GM18858 (cell line): ENCODE results near the gene ZNRF2.
A peak's percentile ranks its signal among the peaks of the same experiment; 100 is the strongest.

ENCODE experiments used
- ATAC-seq: cut with Tn5 transposase; IDR thresholded peaks from one replicate; pipeline ENCODE4 v1.9.1; 2021; ENCODE audit not compliant: unreplicated experiment

The ZNRF2 gene

GRCh38 chr7:30321089-30321881, 36.9 kb downstream of the ZNRF2 start:
- no peak for ATAC-seq

DNA sequence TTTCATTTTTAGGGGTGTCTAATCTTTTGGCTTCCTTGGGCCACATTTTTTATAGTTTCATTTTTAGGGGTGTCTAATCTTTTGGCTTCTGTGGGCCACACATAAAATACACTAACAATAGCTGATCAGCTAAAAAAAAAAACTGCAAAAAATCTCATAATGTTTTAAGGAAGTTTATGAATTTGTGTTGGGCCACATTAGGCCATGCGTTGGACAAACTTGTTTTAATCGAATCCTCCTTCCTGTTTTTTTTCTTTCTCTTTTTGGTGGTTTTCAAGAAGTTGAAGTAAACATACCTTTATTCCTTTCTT, 37.4 kb downstream of the ZNRF2 start:
- no peak for ATAC-seq

DNA sequence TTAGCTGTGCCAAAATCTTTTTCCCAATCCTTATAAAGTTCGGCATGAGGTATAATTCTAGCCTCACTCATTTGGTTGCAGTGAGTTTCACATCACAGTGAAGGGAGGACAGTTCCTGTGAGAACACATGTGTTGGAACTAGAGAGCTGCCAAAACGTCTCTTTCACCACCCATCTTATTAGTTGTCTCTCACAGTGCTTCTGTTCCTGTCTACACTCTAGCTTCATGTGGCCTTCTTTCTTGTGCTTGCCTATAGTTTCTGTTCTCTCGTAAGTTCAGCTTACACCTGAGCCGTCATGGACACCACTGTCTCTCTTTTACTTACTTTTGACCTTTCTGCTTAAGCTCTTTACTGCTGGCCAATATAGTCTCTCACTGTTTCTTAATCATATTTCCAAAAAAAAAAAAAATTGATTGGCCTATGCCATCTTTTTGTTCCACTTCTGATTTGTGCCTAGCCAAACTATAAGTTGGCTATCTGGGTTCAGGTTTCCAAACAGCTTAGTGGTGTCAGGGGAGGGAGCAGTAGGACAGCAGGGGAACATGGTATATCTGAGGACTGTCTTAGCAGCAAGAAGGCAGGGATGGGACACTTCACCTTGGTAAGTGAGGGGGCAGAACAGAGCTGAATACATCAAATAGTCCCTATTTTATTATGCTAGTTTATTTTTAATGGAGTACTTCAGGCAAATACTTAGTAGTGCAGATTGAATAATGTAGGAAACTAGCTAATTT, 38.0 kb downstream of the ZNRF2 start:
- ATAC-seq = peak; percentile 58

DNA sequence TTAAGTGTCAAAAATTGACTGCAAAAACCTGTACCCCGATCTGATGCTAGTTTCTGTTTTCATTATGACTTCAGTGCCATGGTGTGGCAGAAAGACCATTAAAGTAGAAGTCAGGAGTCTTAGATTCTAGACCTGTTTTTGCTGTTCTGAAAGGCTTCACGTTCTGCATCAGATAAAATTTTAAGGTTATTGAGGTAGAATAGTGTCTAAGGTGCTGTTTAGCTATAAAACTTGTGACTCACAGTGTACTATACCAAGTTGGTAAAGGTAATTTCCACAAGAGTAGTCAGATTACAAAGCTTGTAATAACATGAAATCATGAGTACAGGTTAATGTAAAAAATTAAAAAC, 38.6 kb downstream of the ZNRF2 start:
- no peak for ATAC-seq

GRCh38 chr7:30327813-30328212, 43.4 kb downstream of the ZNRF2 start:
- no peak for ATAC-seq

GRCh38 chr7:30328381-30328780, 44.0 kb downstream of the ZNRF2 start:
- no peak for ATAC-seq

- ATAC-seq = no peak
Observed at GRCh38 chr7:30329716-30330115, 45.3 kb downstream of the ZNRF2 start.

DNA sequence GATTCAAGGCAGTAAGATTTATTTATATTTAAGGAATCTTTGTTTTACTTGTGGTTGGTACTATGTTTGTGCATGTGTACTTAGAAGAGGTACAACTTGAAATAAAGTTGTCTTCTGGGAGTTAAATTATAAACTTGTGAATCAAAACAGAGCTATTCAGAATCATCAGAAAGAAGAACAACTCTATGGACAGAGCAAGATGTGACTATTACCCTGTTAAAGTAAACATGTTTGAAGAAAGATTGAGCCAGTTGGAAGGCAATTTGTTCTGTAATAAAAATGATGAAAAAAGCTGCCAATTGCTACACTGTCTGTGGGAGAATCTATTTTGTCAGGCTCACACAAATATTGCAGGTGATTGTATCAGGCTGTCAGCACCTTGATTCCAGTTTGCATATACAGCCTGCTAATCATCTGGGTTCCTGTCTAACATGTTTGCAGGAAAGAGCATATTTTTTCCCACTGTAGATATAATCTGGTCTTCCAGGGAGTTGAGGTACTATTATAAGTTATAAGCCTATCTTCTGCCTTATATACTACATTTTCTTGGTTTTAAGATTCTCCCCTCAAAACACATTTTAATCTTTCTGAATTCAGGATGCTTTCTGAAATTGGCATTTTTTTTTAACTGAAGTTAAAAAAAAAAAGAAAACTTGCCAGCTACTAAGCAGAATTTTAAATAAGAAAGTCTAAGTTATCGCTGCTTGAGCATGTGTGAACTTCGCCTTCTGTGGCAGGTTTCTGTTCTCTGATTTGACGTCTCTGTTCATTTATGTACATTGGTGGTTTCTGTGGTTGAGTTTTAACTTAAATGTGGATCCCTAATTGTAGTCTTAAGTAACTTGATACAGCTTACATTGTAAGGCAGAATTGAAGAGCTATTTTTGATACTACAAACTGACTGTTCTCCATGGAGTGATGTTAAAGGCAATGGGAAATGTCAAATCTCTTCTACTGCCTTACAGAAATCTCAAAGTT, 46.0 kb downstream of the ZNRF2 start:
- peak; percentile 96 for ATAC-seq

DNA sequence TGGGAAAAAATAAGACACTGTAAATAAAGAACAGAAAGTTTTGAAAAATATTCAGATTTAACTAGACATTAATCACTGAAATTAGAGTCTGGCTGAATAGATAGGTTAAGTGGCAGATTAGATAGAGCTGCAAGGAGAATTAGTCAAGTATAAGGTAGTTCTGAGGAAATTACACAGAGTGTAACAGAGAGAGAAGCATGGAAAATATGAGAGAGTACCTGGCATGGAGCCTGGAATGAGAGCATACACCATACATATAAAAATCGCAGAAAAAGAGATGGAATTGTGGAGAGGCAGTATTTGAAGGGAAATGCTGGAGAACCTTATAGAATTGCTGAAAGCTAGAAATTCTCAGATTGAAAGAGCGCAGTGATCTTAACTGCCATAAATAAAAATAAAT, 46.9 kb downstream of the ZNRF2 start:
- no peak for ATAC-seq

DNA sequence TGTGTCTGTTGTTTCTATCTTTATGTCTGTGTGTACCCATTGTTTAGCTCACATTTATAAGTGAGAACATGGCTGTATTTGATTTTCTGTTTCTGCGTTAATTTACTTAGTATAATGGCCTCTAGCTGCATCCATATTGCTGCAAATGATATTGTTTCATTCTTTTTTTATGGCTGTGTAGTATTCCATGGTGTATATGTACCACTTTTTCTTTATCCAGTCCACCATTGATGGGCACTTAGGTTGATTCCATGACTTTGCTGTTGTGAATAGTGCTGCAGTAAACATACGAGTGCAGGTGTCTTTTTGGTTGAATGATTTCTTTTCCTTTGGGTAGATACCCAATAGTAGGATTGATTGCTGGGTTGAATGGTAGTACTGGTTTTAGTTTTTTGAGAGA, 48.2 kb downstream of the ZNRF2 start:
- no peak for ATAC-seq

DNA sequence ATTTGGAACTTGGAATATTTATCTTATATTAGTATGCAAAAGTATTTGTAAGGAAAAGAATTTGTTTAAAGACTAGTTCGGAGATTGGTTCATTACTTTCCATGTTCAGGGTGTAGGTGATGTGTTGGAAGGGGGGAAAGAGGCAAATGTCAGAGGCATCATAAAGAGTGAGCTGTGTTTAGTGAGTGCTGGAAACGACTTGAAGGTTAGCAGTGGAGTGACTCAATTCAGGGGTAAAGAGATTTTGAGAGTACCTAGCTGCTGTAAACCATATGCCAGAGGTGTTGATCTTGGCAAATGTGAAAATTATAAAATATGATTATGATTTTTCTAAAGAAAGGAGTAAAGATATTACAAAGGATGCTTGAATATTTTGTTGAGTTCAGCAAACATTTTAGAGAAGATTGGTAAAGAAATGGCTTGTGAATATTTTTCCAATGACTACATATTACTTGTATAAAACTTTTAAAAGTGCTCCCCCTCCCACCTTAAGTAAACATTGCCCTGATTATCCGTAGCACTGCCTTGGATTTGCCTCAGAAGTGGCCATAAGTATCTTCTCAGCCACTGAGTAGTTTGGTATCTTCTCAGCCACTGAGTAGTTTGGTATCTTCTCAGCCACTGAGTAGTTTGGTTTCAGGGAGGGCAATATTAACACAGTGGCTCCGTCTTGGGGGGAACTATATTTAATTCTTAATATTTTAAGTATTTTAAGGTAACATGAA, 51.5 kb downstream of the ZNRF2 start:
- no peak for ATAC-seq

DNA sequence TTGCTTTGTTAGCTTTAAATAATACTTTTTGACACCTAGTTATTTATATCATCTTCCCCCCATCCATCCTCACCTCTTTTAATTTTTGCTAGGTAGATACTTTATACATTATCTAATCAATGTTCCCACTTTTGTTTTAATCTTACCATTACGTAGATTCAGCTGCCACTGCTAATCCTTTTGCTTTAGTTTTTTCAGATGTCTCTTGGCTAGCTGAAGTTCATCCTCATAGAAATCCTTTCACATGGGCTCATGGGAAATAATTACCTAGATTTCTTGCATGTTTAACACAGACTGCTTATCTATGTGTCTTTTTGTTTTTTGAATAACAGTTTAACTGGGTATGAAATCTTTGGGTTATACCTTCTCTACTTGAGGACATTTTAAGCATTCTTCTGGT, 60.1 kb downstream of the ZNRF2 start:
- ATAC-seq = no peak

DNA sequence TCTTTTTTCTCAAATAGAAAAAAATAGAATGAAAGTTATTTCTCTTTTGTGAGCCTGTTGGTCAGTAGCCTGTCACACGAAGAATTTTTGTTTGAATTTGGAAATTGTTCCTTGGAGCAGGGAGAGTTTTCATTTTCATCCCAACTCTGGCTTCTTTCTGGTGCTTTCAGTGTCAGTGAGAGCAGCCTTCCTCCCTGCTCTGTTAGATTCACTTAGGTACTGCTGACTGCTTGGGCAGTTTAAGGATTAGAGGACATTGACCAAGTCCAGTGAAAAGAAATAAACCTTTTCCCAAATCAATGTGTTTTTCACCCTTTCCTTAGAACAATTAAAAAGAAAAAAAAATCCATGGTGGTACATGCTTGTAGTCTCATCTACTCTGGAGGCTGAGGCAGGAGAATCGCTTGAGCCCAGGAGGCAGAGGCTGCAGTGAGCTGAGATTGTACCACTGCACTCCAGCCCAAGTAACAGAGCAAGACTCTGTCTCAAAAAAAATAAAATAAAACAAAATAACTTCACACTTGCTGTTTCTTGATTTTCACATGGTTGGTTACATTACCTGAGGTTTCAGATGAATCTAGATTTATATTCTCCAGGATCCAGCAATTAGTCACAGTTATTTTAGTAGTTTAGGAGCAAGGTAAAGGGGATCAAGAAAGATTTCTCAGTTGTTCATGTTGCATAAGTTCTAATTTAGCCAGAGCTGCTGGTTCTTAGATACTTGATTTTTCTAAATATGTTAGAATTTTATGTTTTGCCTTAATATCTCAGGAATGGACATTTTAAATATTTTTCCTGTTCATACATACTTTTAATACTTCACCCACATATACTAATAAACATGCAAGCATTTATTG, 63.1 kb downstream of the ZNRF2 start:
- peak; percentile 5 for ATAC-seq

DNA sequence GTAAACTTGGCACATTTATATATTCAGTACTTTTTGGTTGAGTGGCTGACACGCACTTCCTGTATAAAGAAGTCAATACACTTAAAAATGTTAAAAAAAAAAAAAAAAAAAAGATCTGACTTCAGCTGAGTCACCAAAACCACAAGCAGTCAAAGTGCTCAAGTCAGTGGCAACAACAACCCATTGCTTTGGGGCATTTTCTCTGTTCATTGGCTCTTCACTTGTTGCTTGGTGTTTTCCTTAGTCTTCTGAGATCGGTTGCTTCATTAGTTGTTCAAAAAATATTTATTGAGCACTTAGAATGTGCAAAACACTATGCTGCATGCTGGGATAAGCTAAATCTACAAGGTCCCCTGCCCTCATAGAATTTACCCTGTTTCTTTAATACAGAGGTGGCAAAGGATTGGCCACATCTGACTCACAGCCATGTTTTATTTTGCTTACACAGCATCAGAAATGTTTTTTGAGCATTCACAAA, 63.7 kb downstream of the ZNRF2 start:
- peak; percentile 82 for ATAC-seq

GRCh38 chr7:30349170-30349569, 64.8 kb downstream of the ZNRF2 start:
- no peak for ATAC-seq

DNA sequence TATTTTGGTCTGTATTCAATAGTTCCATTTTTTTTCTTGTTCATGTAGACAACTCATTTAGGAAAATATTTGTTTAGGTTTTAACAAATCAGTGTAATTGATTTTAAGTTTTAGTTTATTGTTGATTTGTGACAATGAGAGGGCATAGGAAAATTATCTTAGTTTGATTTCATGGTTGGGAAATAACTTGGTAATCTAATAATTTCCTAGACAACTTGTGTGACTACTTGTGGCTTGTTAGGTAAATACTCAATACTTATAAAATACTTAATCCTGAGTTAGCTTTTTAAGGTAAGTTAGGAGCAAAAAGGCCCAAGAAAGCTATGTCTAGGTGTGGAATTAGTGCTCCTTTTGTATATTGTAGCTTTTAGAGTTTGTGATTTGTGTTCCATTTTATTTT, 65.4 kb downstream of the ZNRF2 start:
- no peak for ATAC-seq

GRCh38 chr7:30351286-30351685, 66.9 kb downstream of the ZNRF2 start:
- ATAC-seq = no peak

DNA sequence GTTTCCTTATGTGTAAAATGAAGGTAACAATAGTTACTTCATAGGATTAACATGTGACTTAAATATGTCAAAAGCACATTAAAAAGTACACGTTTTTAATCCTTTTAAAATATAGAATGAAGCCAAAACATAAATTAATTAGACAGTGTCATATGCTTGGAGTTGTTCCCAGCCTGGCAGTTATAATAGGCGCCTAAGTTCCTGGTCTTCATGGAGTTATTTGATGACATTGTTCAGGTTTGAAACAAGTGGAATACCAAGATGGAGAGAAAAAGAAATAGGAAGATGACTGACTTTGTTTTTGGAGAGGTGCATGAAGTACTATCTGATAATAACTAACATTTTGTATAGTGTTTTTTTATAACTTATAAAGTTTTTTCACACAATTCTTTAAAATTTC, 67.3 kb downstream of the ZNRF2 start:
- ATAC-seq = no peak

GRCh38 chr7:30352169-30352568, 67.8 kb downstream of the ZNRF2 start:
- ATAC-seq = no peak

- no peak for ATAC-seq
Observed at GRCh38 chr7:30353532-30353931, 69.1 kb downstream of the ZNRF2 start.
